Measurements from ENCODE around the gene MAD1L1. TPM values are rescaled to one million over a fixed set of nuclear protein-coding genes. Genes with fewer than 3 reads are reported as not detected.

Gene MAD1L1
- total and polyA plus RNA-seq, 2 of the 4 experiments (the other 2 are of a cell fraction) = 29.0 to 40.9 TPM

DNA sequence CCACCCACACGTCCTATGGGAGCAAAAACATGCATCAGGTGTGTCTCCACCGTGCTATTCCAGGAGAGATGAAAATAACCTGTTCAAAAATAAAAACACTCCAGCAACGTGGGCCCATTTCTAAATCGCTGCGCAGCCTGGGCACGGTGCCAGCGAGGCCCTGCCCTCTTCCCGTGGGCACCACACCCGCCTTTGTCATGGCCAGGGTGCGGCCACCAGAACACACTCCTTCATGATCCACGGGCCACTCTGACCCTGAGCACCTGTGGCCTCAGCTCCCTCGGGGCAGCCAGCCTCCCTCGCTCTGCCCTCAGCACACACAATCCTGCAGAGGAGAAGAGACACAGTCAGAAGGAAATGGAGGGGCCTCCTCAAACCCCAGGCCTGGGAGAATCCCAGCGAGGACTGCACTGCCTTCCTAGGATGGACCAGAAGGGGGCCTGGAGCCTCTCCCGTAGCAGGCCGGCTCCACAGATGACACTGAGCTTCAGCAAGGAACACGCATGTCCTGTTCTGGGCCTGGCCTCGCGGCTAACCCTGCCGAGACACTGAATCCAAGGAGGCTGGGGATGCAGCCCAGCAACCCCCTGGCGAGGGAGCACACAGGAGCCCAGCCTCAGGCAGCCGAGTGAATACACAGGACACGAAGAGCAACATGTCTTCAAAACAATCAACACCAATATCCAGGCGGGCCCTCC lies 169.0 kb downstream of the MAD1L1 start:
- no peak overlapping the region for H3K9ac ChIP-seq (ENCODE audit: low read depth, low read length)
- 0 out of 2 replicates have a peak, but pooled peaks have one; percentile 25 for ATAC-seq (ENCODE audit: low read depth)
- peaks cover 16% of the 10 kb centered on the region for H3K36me3 ChIP-seq (ENCODE audit: control insufficient read depth, insufficient read depth, low read length)
- CTCF ChIA-PET = no interaction called here
- no peak overlapping the region for H4K5ac ChIP-seq (ENCODE audit: low read depth, low read length)
- BruUV-seq (replicated peaks) = no TSS peak
- H3K9me1 ChIP-seq (ENCODE audit: insufficient read depth, low read length) = no peaks in the 10 kb centered on the region; the same call in 1 of the 2 replicates
- no peak overlapping the region for H3K14ac ChIP-seq (replicated peaks; ENCODE audit: low read depth, low read length)
- no peak overlapping the region for H3K4me3 ChIP-seq (ENCODE audit: insufficient read depth, low read depth, low read length)
- H2AK5ac ChIP-seq (ENCODE audit: low read depth, low read length) = no peak overlapping the region
- H2BK20ac ChIP-seq (ENCODE audit: low read depth, low read length) = no peak overlapping the region
- H4K8ac ChIP-seq (ENCODE audit: low read depth in 2 of 2, low read length in 2 of 2) = no peak overlapping the region
- no peak overlapping the region for H3K56ac ChIP-seq (ENCODE audit: extremely low read depth, insufficient read depth, low read length)
- peaks cover 4 to 19% of the 10 kb centered on the region in 2 experiments; a peak in 2 of 4 replicates for H3K79me1 ChIP-seq (ENCODE audit: low read depth in 1 of 2, low read length in 2 of 2)
- DNase-seq = peak; percentile 17
- no peak overlapping the region for H3K27ac ChIP-seq (ENCODE audit: insufficient read depth, low read length)
- peak overlapping the region; percentile 1 for H2AFZ ChIP-seq (replicated peaks; ENCODE audit: low read length, poor library complexity)
- 72% methylated on average over 15 of the region's 24 CpGs; no CpG with 5 or more reads in 1 of the 2 experiments for WGBS, 2 experiments (ENCODE audit: extremely low coverage in 2 of 2, insufficient read length in 1 of 2)
- POLR2A ChIA-PET (ENCODE audit: unreplicated experiment) = no interaction called here
- H2BK120ac ChIP-seq (ENCODE audit: low read depth, low read length) = no peak overlapping the region
- H2AK9ac ChIP-seq (replicated peaks; ENCODE audit: low read depth, low read length, poor library complexity) = peak overlapping the region; percentile 52
- no peak overlapping the region for H3K18ac ChIP-seq (ENCODE audit: low read depth, low read length)
- dilution Hi-C loops (cut with HindIII; ENCODE audit: low sequenced_read_pairs, unreplicated experiment) = no loop called here
- H4K91ac ChIP-seq (ENCODE audit: insufficient read depth, low read depth, low read length) = no peak overlapping the region
- TF ChIP-seq, protein P1, sequence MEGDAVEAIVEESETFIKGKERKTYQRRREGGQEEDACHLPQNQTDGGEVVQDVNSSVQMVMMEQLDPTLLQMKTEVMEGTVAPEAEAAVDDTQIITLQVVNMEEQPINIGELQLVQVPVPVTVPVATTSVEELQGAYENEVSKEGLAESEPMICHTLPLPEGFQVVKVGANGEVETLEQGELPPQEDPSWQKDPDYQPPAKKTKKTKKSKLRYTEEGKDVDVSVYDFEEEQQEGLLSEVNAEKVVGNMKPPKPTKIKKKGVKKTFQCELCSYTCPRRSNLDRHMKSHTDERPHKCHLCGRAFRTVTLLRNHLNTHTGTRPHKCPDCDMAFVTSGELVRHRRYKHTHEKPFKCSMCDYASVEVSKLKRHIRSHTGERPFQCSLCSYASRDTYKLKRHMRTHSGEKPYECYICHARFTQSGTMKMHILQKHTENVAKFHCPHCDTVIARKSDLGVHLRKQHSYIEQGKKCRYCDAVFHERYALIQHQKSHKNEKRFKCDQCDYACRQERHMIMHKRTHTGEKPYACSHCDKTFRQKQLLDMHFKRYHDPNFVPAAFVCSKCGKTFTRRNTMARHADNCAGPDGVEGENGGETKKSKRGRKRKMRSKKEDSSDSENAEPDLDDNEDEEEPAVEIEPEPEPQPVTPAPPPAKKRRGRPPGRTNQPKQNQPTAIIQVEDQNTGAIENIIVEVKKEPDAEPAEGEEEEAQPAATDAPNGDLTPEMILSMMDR (conservative IDR thresholded peaks at IDR 0.05; ENCODE audit: low read depth, low read length) = 0 out of 2 replicates have a peak, but pooled peaks have one; percentile 16
- 0 out of 2 replicates have a peak, but pooled peaks have one; percentile 8 for TF ChIP-seq RAD21 (IDR thresholded peaks at IDR 0.05; ENCODE audit: low read length)
- TF ChIP-seq, protein P2, sequence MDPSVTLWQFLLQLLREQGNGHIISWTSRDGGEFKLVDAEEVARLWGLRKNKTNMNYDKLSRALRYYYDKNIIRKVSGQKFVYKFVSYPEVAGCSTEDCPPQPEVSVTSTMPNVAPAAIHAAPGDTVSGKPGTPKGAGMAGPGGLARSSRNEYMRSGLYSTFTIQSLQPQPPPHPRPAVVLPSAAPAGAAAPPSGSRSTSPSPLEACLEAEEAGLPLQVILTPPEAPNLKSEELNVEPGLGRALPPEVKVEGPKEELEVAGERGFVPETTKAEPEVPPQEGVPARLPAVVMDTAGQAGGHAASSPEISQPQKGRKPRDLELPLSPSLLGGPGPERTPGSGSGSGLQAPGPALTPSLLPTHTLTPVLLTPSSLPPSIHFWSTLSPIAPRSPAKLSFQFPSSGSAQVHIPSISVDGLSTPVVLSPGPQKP (IDR thresholded peaks at IDR 0.05; ENCODE audit: borderline replicate concordance, low read depth, low read length) = no peak
- in situ Hi-C loops (cut with MboI; ENCODE audit: low sequenced_read_pairs) = no loop called here
- H3K23ac ChIP-seq (ENCODE audit: low read depth, low read length) = no peak overlapping the region
- no peak overlapping the region for H2BK5ac ChIP-seq (ENCODE audit: low read depth, low read length, poor library complexity, severe bottlenecking)
- peaks cover 3% of the 10 kb centered on the region; the same call in 1 of the 2 replicates for H3K4me1 ChIP-seq (ENCODE audit: control insufficient read depth, insufficient read depth, low read length)
- intact Hi-C loops (cut with micrococcal nuclease) = no loop called here
- H3K27me3 ChIP-seq (ENCODE audit: control insufficient read depth, insufficient read depth, low read length) = no peaks in the 10 kb centered on the region
- peaks cover 5% of the 10 kb centered on the region for H4K20me1 ChIP-seq (ENCODE audit: insufficient read depth, low read length)
- peaks cover 7% of the 10 kb centered on the region; the same call in 1 of the 2 replicates for H3K9me3 ChIP-seq (ENCODE audit: control insufficient read depth, insufficient read depth, low read length)
- H3K4ac ChIP-seq (ENCODE audit: low read depth, low read length) = no peak overlapping the region
- no peak overlapping the region for H3K4me2 ChIP-seq (ENCODE audit: low read depth, low read length)
- H2BK15ac ChIP-seq (ENCODE audit: low read depth, low read length) = no peak overlapping the region
